Endothelial cell (in vitro differentiated cells): Measurements from ENCODE around the gene PLD6. TPM values are rescaled to one million over a fixed set of nuclear protein-coding genes. Genes with fewer than 3 reads are reported as not detected.

ENCODE experiments used
- DNase-seq: peaks from one replicate; pipeline ENCODE4 v3.0.0; 2021; ENCODE audit warnings: low spot score
- H3K27ac Mint-ChIP-seq: one replicate; pipeline ENCODE4 v1.8.0; 2021; ENCODE audit warnings: mixed read lengths, inconsistent platforms; ENCODE audit not compliant: unreplicated experiment
- H3K27me3 Mint-ChIP-seq: one replicate; pipeline ENCODE4 v1.8.0; 2021; ENCODE audit warnings: mild to moderate bottlenecking, moderate library complexity, mixed read lengths, inconsistent platforms; ENCODE audit not compliant: unreplicated experiment
- H3K36me3 Mint-ChIP-seq: one replicate; pipeline ENCODE4 v1.8.0; 2021; ENCODE audit warnings: mild to moderate bottlenecking, low read depth, mixed read lengths, inconsistent platforms; ENCODE audit not compliant: unreplicated experiment
- H3K4me1 Mint-ChIP-seq: one replicate; pipeline ENCODE4 v1.8.0; 2021; ENCODE audit warnings: mild to moderate bottlenecking, mixed read lengths, inconsistent platforms; ENCODE audit not compliant: unreplicated experiment
- H3K4me3 Mint-ChIP-seq: one replicate; pipeline ENCODE4 v1.8.0; 2021; ENCODE audit warnings: mild to moderate bottlenecking, mixed read lengths, inconsistent platforms; ENCODE audit not compliant: unreplicated experiment
- H3K9me3 Mint-ChIP-seq: one replicate; pipeline ENCODE4 v1.8.0; 2021; ENCODE audit warnings: mixed read lengths, inconsistent platforms; ENCODE audit not compliant: unreplicated experiment
- total RNA-seq: library from RNA; stranded (reverse); fragmentation: NEBNext Ultra II Directional; extraction: Animal tissue kit (Norgen Biotek cat#: 25700); gene quantifications from one replicate; pipeline ENCODE4 v1.2.1, GENCODE V29; 2021; ENCODE audit not compliant: unreplicated experiment
- TF ChIP-seq, protein P1 (sequence below): fragments of 200-600 bp; sonication (generic); IDR thresholded peaks from one replicate; pipeline ENCODE4 v1.5.0; 2021; ENCODE audit warnings: antibody characterized with exemption; ENCODE audit not compliant: unreplicated experiment

Gene PLD6
- total RNA-seq, 1 donor from 2014 or later: 0.21 TPM

DNA sequence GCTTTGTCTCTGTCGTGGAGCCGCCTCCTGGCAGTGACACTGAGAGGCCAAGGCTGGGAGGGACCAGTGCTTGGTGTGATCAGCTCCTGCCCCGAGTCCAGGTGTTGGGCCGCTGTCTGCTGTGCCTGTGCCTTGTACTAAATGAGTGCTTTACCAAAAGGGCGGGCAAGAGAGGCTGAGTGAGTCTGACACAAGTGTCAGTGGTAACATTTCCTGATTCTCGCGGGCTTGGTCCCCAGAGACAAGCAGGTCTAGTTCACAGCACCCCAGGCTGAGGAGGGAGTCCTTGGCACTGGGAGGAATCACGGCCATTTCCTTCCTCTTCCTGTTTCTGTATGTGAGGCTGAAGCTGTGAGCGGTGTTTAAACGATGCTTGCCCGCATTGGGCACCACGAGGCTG, 30.2 kb downstream of the PLD6 start:
- DNase-seq: no peak
- H3K9me3 Mint-ChIP-seq: no peaks in the 10 kb centered on the region
- peaks cover 11% of the 10 kb centered on the region for H3K27me3 Mint-ChIP-seq
- TF ChIP-seq, protein P1, sequence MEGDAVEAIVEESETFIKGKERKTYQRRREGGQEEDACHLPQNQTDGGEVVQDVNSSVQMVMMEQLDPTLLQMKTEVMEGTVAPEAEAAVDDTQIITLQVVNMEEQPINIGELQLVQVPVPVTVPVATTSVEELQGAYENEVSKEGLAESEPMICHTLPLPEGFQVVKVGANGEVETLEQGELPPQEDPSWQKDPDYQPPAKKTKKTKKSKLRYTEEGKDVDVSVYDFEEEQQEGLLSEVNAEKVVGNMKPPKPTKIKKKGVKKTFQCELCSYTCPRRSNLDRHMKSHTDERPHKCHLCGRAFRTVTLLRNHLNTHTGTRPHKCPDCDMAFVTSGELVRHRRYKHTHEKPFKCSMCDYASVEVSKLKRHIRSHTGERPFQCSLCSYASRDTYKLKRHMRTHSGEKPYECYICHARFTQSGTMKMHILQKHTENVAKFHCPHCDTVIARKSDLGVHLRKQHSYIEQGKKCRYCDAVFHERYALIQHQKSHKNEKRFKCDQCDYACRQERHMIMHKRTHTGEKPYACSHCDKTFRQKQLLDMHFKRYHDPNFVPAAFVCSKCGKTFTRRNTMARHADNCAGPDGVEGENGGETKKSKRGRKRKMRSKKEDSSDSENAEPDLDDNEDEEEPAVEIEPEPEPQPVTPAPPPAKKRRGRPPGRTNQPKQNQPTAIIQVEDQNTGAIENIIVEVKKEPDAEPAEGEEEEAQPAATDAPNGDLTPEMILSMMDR: no peak
- H3K27ac Mint-ChIP-seq: no peak overlapping the region
- no peak overlapping the region for H3K4me3 Mint-ChIP-seq
- peaks cover 63% of the 10 kb centered on the region for H3K36me3 Mint-ChIP-seq
- no peaks in the 10 kb centered on the region for H3K4me1 Mint-ChIP-seq

DNA sequence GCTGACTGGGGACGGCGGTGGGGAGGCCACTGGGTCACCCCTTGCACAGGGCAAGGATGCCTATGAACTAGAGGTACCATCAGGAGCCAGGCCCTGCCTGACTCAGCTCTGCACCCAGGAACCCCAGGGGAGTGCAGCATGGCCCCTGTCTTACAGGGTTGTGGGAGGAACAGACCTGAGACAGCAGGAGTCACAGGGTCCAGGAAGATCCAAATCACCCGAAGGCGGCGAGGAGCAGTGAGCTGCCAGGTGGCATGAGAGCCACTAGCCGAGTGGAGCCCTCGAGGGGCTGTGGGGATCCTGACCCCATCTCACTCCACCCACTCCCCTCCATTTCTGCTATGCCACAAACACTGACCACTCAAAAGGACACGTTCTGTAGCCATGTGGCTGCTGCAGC, 30.8 kb downstream of the PLD6 start:
- TF ChIP-seq, protein P1: no peak
- H3K27me3 Mint-ChIP-seq: peaks cover 7% of the 10 kb centered on the region
- no peak for DNase-seq
- peaks cover 58% of the 10 kb centered on the region for H3K36me3 Mint-ChIP-seq
- no peak overlapping the region for H3K27ac Mint-ChIP-seq
- H3K4me3 Mint-ChIP-seq: no peak overlapping the region
- no peaks in the 10 kb centered on the region for H3K4me1 Mint-ChIP-seq
- H3K9me3 Mint-ChIP-seq: no peaks in the 10 kb centered on the region

DNA sequence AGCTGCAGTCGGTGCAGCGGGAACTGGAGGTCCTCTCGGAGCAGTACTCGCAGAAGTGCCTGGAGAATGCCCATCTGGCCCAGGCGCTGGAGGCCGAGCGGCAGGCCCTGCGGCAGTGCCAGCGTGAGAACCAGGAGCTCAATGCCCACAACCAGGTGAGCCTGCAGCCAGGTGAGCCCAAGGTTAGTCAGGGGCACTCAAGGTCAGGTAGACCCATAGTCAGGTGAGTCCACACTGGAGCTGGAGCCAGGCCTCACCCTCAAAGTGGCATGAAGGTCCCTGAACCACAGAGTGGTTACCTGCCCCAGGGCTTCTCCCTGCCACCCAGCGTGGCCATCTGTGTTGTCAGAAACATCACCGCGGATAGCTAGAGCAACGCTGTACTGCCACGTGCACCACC, 32.2 kb downstream of the PLD6 start:
- no peaks in the 10 kb centered on the region for H3K9me3 Mint-ChIP-seq
- TF ChIP-seq, protein P1: no peak
- H3K27me3 Mint-ChIP-seq: peaks cover 8% of the 10 kb centered on the region
- H3K27ac Mint-ChIP-seq: no peak overlapping the region
- no peak overlapping the region for H3K4me3 Mint-ChIP-seq
- no peaks in the 10 kb centered on the region for H3K4me1 Mint-ChIP-seq
- no peak for DNase-seq
- peaks cover 64% of the 10 kb centered on the region for H3K36me3 Mint-ChIP-seq

DNA sequence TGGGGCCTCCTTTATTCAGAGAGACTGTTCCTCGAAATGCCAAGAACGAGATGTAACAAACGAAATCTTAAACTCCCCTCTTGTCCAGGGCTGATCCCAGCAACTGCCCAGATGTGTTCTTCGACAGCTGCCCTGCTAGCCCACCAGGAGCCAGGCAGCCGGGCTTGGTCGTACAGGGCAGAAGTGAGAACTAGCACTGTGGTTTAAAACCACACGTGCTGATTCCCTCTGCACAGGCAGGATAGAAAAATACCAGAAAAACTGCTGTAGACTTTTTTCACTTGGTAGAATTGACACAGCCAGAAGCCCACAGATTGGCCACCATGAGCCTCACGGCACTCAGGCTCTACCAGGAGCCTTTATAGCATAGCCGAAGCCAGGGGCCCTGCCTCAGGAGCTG, 33.1 kb downstream of the PLD6 start:
- Mint-ChIP-seq H3K9me3 (no peaks in the 10 kb centered on the region), H3K4me3 (no peak overlapping the region), H3K27ac (peak overlapping the region; percentile 37), H3K36me3 (peaks cover 65% of the 10 kb centered on the region), H3K27me3 (peaks cover 8% of the 10 kb centered on the region), H3K4me1 (no peaks in the 10 kb centered on the region)
- TF ChIP-seq, protein P1: no peak
- no peak for DNase-seq

DNA sequence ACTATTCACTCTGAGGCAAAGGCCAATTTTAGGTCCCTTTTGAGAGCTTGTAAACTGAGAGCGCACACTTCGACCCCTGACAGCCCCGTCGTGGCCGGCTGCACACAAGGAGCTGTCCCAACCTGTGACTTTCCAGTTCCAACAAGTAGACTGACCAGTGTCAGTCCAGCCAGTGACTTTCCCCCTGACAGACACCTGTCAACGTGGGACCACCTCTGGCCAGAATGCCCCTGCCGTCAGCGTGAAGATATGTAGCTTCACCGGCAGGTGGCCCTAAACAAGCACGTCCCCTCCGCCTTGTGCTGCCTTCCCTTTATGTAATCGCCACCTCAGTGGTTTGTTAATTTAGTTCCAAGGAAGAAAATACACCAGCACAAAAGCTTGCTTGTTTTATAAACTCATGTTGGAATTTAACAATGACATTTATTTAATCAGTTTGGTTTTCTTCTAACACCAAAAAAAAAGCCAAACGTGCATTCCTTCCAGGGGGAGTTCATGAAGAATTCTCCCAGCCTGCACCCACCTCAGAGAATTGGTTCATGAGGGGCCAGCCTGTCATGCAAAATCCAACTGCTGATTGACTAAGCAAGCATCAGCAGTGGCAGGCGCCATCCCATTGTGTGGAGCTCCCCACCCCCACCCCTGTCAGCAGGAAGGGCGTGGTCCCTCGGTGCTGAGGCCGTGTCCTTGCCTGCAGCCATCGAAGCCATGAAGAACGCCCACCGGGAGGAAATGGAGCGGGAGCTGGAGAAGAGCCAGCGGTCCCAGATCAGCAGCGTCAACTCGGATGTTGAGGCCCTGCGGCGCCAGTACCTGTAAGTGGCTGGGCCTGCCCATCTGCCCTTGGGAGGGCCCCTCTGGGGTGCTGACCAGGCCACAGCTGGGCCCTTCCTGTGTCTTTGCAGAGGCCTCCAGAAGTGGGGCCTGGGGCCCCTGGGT, 33.9 kb downstream of the PLD6 start:
- Mint-ChIP-seq H3K4me1 (peaks cover under 1% of the 10 kb centered on the region), H3K36me3 (peaks cover 61% of the 10 kb centered on the region), H3K9me3 (no peaks in the 10 kb centered on the region), H3K27ac (peak overlapping the region; percentile 84), H3K4me3 (peak overlapping the region; percentile 85), H3K27me3 (peaks cover 11% of the 10 kb centered on the region)
- DNase-seq: no peak
- TF ChIP-seq, protein P1: no peak
